Body of pancreas (tissue), 4 donors: ENCODE measurements around the gene LRCH1. TPM values are rescaled to one million over a fixed set of nuclear protein-coding genes. Genes with fewer than 3 reads are reported as not detected.

Experiments used
- ATAC-seq: fragments of 150-250 bp; one replicate; pipeline ENCODE4 v1.9.1; 2016
- DNase-seq, 4 donors: peaks; one replicate each; pipeline ENCODE4 v3.0.0-alpha.2; 2019
- H3K27ac ChIP-seq, 4 donors: fragments of 200-600 bp; sonication (generic); 1 replicate in 3 of 4; 2 replicates in 1 of 4; pipeline versions ENCODE4 v1.5.1 to v1.6.1; 2016 to 2019; ENCODE audit warnings: mild to moderate bottlenecking in 1 of 4, mixed read lengths in 1 of 4, moderate library complexity in 1 of 4
- H3K27me3 ChIP-seq, 2 donors: fragments of 200-600 bp; sonication (generic); one replicate each; pipeline ENCODE4 v1.6.0; 2016; ENCODE audit warnings: mild to moderate bottlenecking in 1 of 2
- H3K36me3 ChIP-seq, 2 donors: fragments of 200-600 bp; sonication (generic); replicated peaks in 1 of 2; 2 replicates each; pipeline ENCODE4 v1.5.1; 2016; ENCODE audit warnings: low read depth in 2 of 2; ENCODE audit not compliant: insufficient read depth in 1 of 2
- H3K4me1 ChIP-seq: fragments of 200-600 bp; sonication (generic); one replicate; pipeline ENCODE4 v1.6.0; 2016
- H3K4me3 ChIP-seq, 2 donors: fragments of 200-600 bp; sonication (generic); 1 replicate in 1 of 2; 2 replicates in 1 of 2; pipeline ENCODE4 v1.5.1; 2016 to 2019
- H3K9me3 ChIP-seq, 3 donors: fragments of 200-600 bp; sonication (generic); 1 replicate in 2 of 3; 2 replicates in 1 of 3; pipeline ENCODE4 v1.5.1; 2016
- POLR2A ChIP-seq, 3 donors: fragments of 450-650 bp; IDR thresholded peaks; one replicate each; pipeline ENCODE4 v1.6.1; 2016; ENCODE audit warnings: antibody characterized with exemption in 3 of 3, mild to moderate bottlenecking in 2 of 3
- WGBS, 2 donors: methylation state at CpG; one replicate each; pipeline ENCODE4 v1.1.5; 2017; 5-methylcytosine and 5-hydroxymethylcytosine counted together
- intact Hi-C: fragments of 100-400 bp; cut with DNase I; formaldehyde crosslinking; loops from one replicate; pipeline ENCODE4 v1.15.1; 2023
- total RNA-seq, 2 donors: library from RNA; depleted of rRNA; stranded (reverse); fragments of >200 nt; gene quantifications; one replicate each; pipeline ENCODE4 v1.1.0, GENCODE V29; 2016
- TF ChIP-seq, protein P1 (sequence below), 7 experiments: fragments of 450-650 bp in 4 of 7; fragments of 200-600 bp in 3 of 7; sonication (generic) in 3 of 7; IDR thresholded peaks; one replicate each; pipeline ENCODE4 v1.5.1; 2016 to 2019; ENCODE audit warnings: antibody characterized with exemption in 7 of 7

Gene LRCH1
- total RNA-seq, 2 donors from 2014 or later: 7.3 to 8.6 TPM

DNA sequence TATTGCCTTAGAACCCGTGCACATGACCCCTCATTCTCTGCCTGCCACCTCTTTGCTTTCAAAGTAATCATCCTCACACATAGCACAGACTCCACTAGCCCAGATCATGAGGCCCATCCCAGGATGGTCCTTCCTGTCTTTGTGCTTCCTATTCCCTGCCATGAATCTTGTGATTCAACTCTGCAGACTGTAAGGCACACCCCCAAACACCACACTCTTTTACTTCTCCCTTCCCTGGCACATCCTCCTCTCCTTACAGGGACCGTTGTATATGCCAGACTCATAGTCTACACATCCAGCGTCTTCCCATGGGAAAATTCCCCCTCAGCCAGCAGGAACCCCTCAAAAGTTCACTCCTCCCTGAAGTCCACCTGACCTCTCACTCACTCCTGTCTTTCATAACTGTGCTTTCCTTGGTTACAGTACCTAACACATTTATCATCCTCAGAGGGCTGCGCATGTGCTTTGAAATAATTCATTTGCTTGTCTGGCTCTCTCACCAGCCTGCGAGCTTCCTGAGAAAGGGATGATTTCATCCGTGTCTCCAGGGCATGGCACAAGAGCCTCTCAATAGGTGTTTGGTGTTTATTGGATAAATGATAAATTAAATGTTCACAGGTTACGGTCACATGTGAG lies 26.8 kb upstream of the LRCH1 start:
- H3K36me3 ChIP-seq: no peaks in the 10 kb centered on the region
- no peak overlapping the region for H3K4me3 ChIP-seq
- H3K27ac ChIP-seq: no peak overlapping the region
- ATAC-seq (no peak), DNase-seq (no peak)
- WGBS, 2 donors: 52 to 59% methylated on average over 7 of the region's 7 CpGs
- no peaks in the 10 kb centered on the region for H3K4me1 ChIP-seq
- H3K27me3 ChIP-seq: no peaks in the 10 kb centered on the region
- no peak for TF ChIP-seq POLR2A (IDR thresholded peaks at IDR 0.05)
- TF ChIP-seq, protein P1, sequence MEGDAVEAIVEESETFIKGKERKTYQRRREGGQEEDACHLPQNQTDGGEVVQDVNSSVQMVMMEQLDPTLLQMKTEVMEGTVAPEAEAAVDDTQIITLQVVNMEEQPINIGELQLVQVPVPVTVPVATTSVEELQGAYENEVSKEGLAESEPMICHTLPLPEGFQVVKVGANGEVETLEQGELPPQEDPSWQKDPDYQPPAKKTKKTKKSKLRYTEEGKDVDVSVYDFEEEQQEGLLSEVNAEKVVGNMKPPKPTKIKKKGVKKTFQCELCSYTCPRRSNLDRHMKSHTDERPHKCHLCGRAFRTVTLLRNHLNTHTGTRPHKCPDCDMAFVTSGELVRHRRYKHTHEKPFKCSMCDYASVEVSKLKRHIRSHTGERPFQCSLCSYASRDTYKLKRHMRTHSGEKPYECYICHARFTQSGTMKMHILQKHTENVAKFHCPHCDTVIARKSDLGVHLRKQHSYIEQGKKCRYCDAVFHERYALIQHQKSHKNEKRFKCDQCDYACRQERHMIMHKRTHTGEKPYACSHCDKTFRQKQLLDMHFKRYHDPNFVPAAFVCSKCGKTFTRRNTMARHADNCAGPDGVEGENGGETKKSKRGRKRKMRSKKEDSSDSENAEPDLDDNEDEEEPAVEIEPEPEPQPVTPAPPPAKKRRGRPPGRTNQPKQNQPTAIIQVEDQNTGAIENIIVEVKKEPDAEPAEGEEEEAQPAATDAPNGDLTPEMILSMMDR (IDR thresholded peaks at IDR 0.05): no peak
- intact Hi-C loops: no loop called here
- H3K9me3 ChIP-seq: no peaks in the 10 kb centered on the region

DNA sequence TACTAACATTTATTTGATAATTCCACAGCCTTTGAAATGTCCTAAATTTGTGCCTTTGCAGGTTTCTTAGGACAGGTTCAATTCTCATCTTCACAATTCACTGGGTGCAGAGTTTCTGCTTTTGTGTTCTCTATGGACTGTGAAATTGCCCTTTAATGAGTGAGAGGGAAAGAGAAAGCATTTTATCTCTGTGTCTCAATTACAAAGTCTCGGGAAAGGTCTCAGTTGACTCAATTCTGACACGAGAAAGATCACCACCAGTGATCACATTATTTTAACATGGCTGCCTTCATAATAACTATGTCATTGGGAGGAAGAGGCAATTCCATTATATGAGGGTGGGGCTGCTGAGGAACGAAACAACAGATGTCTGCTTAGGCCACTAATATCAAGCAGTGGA lies 26.2 kb upstream of the LRCH1 start:
- intact Hi-C loops: no loop called here
- WGBS, 2 donors: 51 to 59% methylated on average over 3 of the region's 3 CpGs
- DNase-seq: no peak
- H3K36me3 ChIP-seq: no peaks in the 10 kb centered on the region
- H3K4me3 ChIP-seq: no peak overlapping the region
- no peak for ATAC-seq
- TF ChIP-seq, protein P1 (IDR thresholded peaks at IDR 0.05): no peak
- no peak for TF ChIP-seq POLR2A (IDR thresholded peaks at IDR 0.05)
- no peaks in the 10 kb centered on the region for H3K4me1 ChIP-seq
- H3K27me3 ChIP-seq: no peaks in the 10 kb centered on the region
- no peak overlapping the region for H3K27ac ChIP-seq
- no peaks in the 10 kb centered on the region for H3K9me3 ChIP-seq

DNA sequence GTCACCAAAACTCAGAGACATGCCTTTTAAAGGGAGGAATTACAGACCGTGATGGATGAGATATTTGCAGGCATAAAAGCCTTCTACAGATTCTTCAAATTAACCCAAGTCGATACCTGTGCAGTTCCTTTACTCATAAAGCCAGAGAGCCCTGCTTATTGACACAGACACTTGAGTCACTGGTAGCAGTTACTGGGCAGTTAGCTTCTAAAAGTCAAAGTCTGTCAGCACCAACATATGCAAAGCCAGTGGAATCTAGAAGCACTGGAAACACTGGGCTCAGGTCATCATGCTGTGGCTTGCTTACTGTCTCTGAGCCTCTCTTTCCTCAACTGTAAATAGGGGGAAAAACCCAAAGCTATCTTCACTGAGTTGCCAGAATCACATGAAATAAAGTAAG lies 25.7 kb upstream of the LRCH1 start:
- TF ChIP-seq POLR2A (IDR thresholded peaks at IDR 0.05): no peak
- TF ChIP-seq, protein P1 (IDR thresholded peaks at IDR 0.05): no peak
- DNase-seq: no peak
- Histone ChIP-seq H3K4me1 (no peaks in the 10 kb centered on the region), H3K36me3 (no peaks in the 10 kb centered on the region), H3K9me3 (no peaks in the 10 kb centered on the region), H3K4me3 (no peak overlapping the region), H3K27ac (no peak overlapping the region), H3K27me3 (no peaks in the 10 kb centered on the region)
- no peak for ATAC-seq
- 36 to 50% methylated on average over 2 of the region's 2 CpGs for WGBS, 2 donors
- intact Hi-C loops: no loop called here

DNA sequence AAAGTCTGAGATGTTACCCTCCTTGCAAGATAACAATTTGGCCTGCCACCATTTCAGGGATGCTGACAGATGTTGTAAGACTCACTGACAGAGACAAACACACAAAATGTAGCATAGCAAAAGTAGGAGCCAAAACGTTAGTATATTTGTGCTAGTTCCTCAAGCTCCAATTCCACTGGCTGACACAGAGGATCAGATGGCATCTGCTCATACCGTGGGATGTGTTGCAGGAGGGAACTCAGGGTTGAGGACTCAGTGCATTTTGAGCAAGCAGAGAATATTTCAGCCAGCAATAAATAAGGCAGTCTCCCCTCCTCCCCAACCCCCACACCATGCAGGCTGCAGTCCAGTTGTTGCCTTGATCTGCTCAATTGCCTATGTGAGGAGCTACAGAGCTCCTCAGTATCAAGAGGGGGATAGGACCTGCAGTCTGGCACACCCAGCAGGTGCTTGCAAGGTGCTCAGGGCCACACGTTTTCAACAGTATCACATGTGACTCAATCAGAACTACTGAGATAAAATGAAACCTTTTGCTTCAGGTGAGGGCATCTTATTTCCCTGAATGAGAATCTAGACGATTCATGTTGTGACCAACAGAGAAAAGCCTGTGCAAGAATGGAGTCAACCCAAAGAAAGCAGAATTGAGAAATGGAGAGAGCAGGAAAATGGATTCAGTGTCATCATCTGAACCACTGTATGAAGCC lies 23.6 kb upstream of the LRCH1 start:
- WGBS, 2 donors: 41 to 46% methylated on average over 4 of the region's 4 CpGs
- no peak for TF ChIP-seq POLR2A (IDR thresholded peaks at IDR 0.05)
- TF ChIP-seq, protein P1 (IDR thresholded peaks at IDR 0.05): no peak
- intact Hi-C loops: no loop called here
- no peaks in the 10 kb centered on the region for H3K4me1 ChIP-seq
- ATAC-seq (no peak), DNase-seq (no peak)
- H3K27me3 ChIP-seq: no peaks in the 10 kb centered on the region
- H3K36me3 ChIP-seq: no peaks in the 10 kb centered on the region
- H3K9me3 ChIP-seq: no peaks in the 10 kb centered on the region
- H3K4me3 ChIP-seq: no peak overlapping the region
- H3K27ac ChIP-seq: no peak overlapping the region
